Measurements from ENCODE around the gene MYO1D.
"Not testable (repeated sequence)": the region's sequence is repeated elsewhere in the genome, so short reads cannot be mapped to it uniquely, and the experiment has no call there.

MYO1D gene

DNA sequence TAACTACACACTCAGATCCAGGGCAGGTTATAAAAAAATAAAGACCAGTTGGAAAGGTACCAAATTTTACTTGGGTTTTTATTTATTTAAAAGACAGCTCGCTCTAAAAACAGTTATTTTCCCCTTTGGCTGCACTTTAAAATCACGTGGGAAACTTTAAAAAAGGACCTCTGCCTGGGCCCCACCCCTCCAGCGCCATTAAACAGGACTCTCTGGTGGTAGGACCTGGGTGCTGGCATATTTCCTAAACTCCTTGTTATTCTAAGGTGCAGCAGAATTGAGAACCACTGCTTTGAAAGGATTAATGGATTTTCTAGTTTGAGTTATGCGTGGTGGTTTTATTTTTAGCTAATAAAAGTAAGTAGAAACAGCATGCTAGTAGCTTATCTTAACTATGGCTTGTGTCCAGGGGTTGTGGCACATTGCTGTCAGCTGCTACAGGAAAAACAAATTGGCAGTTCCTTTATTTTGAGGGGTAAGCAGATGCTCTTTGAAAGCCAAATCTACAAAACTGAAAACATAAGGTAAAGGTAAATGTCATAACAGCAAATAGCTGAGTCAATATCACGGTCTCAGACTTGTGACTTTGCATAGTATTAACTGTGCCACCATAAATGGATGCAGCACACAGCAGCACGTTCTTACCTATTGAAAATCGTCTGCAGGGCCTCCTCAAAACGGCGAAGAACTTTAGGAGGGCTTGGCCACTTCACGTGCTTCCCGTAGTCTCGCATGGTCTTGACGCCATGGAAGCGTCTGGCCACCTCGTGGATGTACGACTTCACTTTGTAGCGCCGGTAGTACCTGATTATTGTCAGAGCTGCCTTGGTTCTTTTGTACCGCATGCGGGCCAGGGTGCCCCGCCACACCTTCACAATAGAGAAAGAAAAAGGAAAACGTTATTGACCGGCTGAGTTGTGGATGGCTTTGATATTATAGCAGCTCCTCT lies 218.2 kb downstream of the MYO1D start:
- no peak for DNase-seq

DNA sequence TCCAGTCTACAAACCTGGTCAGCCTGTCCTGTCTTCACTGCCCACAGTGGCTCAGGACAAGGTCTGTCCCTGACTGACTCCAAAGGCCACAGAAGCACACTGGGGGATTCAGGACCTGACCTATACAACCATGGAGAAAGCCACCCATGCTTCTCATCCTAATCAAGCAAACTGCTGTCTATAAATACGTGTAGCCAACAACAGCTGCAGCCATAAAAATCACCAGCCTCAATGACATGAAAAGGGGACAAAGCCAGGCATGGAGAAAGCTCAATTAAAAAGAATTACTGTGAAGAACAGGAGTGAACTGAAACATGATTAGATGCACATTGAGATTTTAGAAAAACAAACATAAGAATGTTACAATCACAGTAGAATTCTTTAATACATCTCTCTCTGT lies 220.0 kb downstream of the MYO1D start:
- DNase-seq: no peak

DNA sequence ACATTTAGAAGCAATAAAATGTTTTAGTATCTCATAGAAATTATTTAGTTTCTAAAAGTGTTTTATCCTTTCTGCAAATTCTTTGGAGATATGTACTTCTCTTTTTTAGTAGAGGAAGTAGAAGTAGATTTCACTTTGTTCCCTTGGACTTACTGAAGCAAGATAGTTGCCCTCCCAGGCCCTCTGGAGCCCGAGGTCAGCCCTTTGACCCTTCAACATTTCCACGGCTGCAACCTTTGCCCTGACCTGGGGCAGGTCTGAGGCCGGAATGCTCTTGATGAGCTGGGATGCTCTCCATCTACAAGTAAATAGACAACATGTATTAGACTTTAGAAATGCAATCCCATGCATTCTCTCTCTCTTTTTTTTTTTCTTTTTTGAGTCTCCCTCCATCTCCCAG lies 222.6 kb downstream of the MYO1D start:
- no peak for DNase-seq

DNA sequence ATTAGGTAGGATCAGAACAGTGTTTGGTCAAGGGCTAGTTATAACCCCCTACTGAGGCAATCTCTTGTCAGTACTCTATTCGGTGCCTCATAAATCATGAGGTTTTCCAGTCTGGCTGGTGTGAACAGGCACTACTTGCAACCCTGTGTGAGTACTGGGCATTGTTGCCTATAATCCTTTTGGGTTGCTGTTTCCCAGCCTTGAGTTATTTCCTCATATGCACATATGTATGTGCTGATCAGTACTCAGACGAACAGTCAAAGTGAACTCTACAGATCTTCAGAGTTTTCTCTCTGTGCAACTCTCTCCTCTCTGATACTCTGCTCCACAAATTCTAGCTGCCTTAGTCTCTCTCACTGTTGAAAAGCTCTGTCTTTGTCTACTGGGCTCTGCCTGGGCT lies 225.8 kb downstream of the MYO1D start:
- DNase-seq: no peak

DNA sequence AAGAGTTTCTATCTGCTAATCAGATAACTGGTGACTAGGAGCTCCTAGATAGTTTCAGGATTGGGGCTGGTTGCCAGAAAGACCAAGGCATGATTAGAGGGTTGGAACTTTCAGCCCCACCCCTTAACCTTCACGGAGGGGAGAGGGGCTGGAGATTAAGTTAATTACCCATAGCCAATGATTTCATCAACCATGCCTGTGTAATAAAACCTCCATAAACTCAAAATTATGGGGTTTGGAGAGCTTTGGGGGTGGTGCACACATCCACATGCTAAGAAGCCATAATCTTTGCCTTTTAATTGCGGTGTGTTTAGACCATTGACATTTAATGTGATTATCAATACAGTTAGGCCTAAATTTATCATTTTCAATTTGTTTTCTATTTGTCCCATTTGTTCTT lies 228.5 kb downstream of the MYO1D start:
- no peak for DNase-seq

DNA sequence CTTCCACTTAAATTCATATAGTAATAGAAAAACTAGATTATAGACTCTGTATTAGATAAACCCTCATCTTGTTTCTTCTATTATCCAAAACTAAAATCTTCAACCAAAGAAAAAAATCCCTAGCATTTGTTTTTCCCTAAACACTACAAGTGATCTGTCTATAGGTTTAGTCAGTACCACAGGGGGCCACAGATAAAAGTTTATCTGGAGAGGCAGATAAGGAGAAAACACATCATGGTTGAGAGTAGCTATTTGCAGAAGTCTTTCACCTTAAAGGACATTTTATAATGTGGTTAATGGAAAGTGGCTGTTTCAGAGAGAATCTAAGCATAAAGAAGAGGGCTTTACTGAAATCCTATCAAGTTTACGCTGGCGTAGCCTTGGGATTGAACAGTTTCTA lies 230.0 kb downstream of the MYO1D start:
- no peak for DNase-seq

DNA sequence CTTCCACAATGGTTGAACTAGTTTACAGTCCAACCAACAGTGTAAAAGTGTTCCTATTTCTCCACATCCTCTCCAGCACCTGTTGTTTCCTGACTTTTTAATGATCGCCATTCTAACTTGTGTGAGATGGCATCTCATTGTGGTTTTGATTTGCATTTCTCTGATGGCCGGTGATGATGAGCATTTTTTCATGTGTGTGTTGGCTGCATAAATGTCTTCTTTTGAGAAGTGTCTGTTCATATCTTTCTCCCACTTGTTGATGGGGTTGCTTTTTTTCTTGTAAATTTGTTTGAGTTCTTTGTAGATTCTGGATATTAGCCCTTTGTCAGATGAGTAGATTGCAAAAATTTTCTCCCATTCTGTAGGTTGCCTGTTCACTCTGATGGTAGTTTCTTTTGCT lies 235.4 kb downstream of the MYO1D start:
- not testable (repeated sequence) for DNase-seq

DNA sequence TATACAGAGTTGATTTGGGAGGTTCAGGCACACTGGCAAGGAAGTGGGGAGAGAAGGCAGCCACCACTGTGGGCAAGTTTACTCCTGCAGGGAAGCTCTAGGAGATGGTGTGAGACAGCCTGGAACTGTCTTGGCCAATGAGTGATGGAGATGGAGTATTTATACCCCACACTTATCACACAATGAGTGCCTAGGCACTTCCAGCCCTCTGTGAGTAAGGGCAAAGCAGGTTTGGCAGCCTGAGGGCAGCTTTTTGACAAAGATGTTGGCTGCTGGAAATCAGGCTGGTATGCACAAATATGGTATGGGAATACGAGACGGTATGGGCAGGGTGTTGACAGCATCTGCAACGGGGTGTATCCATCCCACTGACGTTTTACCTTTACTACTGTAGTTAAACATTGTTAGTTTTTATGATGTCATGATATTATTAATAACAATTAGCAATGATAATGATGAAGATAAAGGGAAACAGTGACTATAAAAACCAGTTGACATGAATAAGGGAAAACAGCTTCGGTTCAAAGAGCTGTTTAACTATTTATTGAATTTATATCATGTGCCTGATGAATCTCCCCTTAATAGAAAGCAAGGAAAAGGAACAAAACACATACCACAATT lies 240.2 kb downstream of the MYO1D start:
- no peak for DNase-seq

DNA sequence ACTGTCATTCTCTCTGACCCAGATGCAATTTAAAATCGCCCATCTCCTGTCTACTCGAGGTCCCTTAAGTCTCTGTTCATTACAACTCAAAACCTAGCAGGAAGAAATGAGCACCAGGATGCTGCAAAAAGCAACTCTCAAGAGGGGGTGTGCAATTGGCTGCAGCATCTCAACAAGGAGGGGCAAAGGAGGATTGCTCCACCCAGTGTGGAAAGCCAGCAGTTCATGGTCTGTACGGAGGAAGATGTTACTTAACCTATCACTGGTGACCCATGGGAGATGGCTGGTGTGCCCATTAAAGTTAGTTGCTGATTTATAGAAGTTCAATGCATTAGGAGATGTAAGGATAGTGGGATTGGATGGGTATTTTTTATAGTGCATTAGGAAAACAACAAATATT lies 242.8 kb downstream of the MYO1D start:
- no peak for DNase-seq

DNA sequence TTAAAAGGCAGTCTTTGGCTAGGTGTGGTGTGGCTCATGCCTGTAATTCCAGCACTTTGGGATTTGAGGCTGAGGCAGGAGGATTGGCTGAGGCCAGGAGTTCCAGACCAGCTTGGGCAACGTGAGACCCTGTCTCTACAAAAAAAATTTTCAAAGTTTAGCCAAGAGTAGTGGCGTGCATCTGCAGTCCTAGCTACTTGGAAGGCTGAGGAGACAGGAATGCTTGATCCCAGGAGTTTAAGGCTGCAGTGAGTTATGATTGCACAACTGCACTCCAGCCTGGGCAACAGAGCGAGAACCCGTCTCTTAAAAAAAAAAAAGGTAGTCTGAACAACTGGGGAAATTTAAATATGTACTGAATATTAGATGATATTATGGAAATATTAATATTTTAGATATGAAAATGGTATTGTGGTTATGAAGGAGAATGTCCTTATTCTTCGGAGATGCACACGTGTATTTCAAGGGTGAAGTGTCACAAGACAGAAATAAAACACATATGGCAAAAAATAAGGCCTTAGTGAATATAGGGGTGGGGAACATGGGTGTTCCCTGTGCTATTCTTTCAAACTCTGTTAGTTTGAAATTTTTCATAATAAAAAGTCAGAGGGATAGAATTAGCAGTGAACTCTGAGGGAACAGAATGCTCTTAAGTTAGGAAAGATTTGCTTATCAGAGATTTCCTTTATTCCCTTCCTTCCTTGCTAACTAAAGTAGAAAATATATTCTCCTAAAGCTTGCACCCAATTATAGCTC lies 245.4 kb downstream of the MYO1D start:
- no peak for DNase-seq

DNA sequence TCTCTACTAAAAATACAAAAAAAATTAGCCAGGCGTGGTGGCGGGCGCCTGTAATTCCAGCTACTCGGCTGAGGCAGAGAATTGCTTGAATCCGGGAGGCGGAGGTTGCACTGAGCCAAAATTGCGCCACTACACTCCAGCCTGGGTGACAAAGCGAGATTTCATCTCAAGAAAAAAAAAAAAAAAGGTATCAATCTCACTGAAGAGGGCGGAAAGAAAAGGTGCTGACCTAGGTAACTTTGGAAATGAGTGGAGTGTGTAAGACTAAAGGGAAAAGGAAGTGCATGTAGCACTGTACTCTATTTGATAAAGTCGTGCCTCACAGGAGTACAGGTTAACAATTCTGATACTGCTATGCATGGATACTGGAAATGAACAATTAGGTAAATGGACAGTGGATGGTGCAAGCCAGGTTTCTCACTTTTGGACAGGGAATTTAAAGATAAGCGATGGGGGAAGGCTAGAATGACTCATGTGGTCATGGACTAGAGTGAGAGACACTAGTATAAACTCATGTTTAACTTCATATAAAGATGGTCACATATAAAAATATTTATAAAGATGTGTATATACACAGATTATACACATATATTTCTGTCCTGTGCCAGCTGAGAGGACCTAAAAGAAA lies 247.2 kb downstream of the MYO1D start:
- DNase-seq: no peak

DNA sequence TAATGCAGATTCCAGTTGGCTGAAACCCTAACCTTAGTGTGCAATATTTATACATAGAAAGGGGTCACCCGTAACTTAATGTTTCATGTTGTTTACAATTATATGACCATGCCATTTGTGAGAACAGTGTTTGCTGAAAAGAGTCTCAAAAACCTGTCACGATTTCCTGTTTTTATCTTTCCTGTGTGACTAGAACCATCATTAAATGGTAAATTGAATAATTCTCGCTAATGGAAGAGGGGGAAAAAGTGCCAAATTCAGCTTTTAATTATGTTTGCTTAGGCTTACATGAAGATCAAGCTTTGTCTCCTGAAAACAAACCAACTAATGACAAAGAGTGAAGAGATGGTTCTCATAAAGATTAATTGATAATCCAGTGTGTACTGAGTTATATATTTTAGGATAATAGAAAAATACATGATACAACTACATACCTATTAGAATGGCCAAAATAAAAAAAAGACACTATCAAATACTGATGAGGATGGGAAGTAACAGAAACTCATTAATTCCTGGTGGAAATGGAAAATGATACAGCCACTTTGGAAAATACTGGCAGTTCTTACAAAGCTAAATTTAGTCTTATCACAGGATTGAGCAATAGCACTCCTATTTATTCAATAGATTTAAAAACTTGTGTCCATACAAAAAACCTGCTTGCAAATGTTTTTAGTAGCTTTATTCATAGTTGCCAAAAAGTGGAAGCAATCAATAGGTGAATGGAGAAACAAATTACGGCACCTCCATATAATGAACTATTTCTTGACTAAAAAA lies 248.5 kb downstream of the MYO1D start:
- DNase-seq: no peak

DNA sequence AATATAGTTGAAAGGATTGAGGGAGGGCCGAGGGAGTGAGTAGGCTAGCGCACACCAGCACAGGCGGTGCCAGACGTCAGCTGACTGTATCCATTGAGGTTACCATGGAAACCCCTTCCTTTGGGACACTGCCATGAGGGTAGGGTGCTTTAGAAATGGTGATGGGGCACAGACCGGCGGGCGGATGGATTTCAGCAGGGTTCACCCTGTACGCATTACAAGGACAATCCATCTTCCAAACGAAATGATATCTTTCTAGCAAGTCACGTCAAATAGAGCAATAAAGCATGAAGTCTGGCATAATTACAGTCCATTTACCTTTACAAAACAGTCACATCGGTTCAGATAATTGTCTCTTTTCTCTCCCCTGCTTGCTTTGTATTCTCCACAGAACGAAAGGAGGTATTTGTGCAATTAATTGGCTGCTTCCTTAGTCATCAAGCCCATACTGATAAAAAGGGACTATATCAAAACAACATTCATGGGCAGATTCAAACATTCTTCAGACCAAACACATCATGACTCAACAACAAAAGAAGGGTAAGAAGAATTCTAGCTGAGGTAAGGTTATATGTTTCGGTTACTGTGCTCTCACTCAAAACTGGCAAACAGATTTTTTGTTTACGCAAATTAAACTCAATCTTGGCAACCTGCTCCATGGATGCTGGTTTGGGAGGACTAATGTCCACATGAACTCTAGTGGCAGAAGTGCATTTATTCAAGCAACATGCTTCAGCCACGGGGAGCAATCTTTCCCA lies 249.5 kb downstream of the MYO1D start:
- no peak for DNase-seq

DNA sequence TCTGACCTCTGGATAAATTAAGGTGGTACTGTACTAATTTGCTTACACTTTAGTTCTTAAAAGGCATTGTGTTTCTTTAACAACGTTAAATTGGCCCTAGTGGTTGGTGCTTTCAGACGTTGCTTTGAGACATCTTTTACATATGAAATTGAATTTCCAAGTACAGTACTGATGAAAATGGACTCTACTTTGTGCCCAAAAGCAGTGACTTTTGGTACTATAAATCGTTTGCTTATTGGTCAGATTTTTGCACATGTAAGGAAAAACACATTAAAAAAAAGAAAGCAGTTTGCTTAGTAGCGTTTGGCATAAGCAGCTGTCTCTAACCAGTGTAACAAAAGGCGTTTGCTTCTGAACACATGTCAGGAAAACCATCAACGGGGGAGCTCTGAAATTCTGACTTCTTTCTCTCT lies 250.5 kb downstream of the MYO1D start:
- no peak for DNase-seq

DNA sequence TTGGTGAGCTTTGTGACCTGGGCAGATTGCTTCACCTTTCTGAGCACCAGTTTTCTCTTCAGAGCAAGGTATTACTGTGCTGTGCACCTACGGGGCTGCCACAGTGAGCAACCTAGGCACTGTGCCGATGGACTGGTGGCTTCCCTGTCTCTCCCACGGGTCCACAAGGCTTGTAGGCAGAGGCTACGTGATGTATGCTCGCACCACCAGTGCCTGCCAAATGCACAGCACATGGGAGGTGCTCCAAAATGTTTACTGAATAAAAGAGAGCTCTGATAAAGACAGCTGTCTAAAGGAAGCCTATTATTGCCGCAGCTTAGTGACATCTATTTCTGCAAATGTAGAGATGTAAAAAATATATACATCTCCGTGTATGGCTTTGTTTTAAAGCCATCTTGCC lies 251.0 kb downstream of the MYO1D start:
- DNase-seq: no peak

DNA sequence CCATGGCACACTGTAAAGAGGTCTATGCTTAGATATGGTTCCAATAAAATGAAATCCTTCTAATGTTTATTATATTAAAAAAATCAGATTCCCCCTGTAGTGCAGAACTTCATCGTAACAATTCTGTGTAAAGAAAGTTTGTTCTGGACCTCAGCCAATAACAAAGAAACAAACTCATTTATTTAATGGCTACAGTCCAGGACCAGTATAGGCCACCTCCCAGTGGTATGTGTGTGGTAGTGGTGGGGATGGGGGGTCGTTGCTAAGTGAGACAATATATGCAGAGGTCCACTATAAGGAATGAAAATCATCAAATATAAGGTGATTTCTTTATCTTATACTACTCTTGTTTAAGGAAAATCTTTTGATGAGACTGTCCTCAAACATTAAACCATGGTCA lies 253.7 kb downstream of the MYO1D start:
- DNase-seq: no peak

DNA sequence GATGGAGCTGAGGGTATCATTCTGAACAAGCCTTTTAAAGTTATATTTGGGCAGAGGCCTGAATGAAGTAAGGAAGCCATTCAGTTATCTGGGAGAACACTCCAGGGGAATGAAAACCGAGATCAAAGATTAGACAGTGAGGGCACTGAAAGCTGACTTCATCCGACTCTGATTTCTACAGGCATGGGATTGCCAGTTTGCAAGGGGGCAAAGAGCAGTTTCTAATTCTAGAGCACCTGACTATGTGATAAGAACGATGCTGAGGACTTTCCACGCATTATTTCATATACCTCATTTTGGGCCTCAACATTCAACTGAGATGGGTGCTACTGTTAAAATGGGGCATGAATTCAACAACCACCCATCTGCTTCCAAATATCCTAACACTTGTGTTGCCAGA lies 254.4 kb downstream of the MYO1D start:
- DNase-seq: no peak

DNA sequence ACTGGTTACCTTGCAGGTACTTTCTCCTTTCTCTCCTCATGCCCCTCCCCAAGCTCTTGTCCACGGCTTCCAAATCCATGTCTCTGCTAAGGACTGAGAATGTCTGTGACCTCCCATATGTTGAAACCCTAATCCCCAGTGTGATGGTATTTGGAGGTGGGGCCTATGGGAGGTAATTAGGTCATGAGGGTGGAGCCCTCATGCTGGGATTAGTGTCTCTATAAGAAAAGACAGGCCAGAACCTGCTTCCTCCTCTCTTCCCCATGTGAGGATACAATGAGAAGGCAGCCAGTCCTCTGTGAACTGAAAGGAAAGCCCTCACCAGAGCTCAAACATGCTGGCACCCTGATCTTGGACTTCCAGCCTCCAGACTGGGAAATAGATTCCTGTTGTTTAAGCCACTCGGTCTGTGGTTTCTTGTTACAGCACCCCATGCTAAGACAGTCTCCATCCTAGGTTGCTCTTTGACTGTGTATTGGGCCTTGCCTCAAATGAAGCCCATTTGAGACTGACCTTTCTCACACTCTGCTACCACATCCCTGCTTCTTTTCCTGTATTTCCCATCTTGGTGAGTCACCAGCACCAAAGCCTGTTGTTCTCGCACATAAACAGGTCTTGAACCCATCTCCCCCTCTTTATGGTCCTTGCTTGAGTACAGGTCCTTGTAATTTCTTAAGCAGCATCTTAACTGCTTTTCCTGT lies 255.2 kb downstream of the MYO1D start:
- DNase-seq: peak; percentile 63

DNA sequence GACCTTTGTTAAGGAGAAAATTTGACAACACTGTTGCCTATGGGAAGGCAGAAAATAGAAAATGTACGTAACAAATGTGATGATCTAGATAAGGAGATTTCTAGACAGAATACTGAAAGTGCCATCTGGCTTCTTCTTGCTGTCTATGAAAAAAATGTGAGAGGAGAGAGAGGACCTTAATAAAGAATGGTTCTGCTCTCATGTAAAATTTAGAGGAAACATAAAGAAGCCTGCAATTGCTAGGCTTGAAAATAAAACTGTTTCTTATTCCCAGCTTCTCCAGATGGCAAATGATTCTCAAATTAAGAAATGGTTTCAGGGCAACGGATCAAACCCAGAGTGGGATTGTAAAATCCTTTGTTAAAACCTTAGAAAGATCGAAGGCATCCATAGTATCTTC lies 261.6 kb downstream of the MYO1D start:
- no peak for DNase-seq

DNA sequence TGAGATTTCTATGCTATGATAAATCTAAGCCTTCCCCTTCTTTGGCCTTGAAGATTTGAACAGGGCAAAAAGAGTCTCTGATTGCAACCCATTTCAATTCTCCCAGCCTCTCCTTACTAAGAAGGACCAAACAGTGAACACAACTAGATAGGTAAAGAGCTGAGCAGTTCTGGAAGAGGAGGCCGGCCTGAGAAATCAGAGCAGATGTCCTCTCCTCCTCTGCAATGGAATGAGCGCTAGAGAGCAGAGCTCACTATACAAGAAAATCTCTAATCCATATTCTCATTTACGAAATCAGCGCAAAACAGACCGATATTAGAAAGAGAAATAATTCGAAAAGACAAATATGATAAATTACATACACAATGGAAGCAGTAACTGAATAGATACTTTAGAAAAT lies 266.0 kb downstream of the MYO1D start:
- DNase-seq: no peak
